ENCODE results near the gene GABRR1.

GRCh38 chr6:89187504-89187903, 29.7 kb downstream of the GABRR1 start:
- no peak for TF ChIP-seq POLR2AphosphoS5 (IDR thresholded peaks at IDR 0.05)
- no peak for TF ChIP-seq CTCF (IDR thresholded peaks at IDR 0.05)
- TF ChIP-seq POLR2A (IDR thresholded peaks at IDR 0.05): no peak

Measured in breast epithelium (tissue), 3 donors.